Muscle of back (tissue), 11 donors: ENCODE data around the gene SCFD2. TPM values are rescaled to one million over a fixed set of nuclear protein-coding genes. Genes with fewer than 3 reads are reported as not detected.
"Not testable (repeated sequence)": the region's sequence is repeated elsewhere in the genome, so short reads cannot be mapped to it uniquely, and the experiment has no call there.

ENCODE experiments used
- DNase-seq, 3 donors: peaks; one replicate each; pipeline versions ENCODE4 v3.0.0 to v3.0.0-alpha.2; 2013
- polyA plus RNA-seq, 10 donors: library from polyadenylated mRNA; unstranded; fragments of 120-200 nt; gene quantifications; one replicate each; pipeline ENCODE4 v1.2.1, GENCODE V29; 2013; ENCODE audit not compliant: insufficient read length in 10 of 10

The SCFD2 gene
- polyA plus RNA-seq, 10 donors, result 9.9 to 13.4 (median 11.3) TPM

GRCh38 chr4:52993771-52994170 lies 372.1 kb downstream of the SCFD2 start:
- DNase-seq, result peak in 1 of 3 donors; percentile 24

DNA sequence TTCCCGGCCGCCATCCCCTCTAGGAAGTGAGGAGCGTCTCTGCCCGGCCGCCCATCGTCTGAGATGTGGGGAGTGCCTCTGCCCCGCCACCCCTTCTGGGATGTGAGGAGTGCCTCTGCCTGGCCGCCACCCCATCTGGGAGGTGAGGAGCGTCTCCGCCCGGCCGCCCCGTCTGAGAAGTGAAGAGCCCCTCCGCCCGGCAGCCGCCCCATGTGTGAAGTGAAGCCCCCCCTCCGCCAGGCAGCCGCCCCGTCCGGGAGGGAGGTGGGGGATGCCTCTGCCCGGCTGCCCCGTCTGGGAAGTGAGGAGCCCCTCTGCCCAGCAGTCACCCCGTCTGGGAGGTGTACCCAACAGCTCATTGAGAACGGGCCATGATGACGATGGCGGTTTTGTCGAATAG lies 373.3 kb downstream of the SCFD2 start:
- not testable (repeated sequence) for DNase-seq

DNA sequence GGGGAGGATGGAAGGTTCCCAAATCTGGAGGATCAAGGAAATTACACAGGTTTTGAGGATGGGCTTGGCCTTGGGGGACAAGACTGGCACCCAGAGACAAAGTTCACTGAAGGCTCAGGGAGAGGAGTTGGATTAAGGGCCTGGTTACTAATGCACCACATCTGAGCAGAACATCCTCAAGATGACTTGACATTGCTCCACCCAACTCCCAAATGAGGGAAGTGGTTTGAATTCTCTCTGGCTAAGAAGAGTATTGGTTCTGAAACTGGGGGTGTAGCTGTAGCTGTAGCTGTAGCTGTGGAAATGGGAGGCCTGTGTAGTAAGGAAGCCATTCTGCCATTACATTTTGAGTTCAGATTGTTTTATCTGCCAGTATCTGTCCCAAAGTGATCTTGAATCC lies 374.4 kb downstream of the SCFD2 start:
- DNase-seq, result no peak

- DNase-seq, result no peak
Observed at GRCh38 chr4:52990706-52991105, 375.2 kb downstream of the SCFD2 start.

GRCh38 chr4:52989865-52990264 lies 376.0 kb downstream of the SCFD2 start:
- no peak for DNase-seq

DNA sequence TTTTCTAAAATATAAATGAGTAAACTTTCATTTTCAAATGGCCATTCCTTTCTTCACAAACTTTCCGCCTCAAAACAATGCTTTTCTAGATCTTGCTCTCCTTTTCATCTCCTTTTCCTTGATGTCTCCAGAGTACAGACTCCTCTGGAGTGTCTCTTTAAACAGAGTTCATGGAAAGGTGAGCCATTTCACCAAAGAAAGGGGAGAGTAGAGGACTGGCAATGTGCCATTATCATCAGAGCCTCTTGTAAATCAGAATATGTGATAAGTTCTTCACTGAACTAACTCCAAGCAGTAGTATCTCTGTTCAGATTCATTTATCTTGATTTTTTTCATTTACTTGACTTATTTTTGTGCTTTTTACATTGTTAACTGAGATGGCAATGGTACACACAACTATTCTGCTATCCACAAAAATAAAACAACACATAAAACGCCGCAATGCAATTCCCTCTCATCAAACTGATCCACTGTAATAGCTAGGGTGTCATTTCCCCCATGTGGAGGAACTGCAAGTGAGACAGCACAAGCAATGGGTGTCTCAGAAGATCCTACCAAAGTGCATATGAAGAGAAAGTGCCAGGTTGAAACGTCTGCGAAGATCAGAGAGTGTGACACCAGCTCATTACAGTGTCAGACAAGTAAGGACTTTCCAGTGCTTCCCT lies 378.3 kb downstream of the SCFD2 start:
- DNase-seq, result no peak

- peak; percentile 62 to 84 (median 69) for DNase-seq
Observed at GRCh38 chr4:52984462-52984881, 381.4 kb downstream of the SCFD2 start.

DNA sequence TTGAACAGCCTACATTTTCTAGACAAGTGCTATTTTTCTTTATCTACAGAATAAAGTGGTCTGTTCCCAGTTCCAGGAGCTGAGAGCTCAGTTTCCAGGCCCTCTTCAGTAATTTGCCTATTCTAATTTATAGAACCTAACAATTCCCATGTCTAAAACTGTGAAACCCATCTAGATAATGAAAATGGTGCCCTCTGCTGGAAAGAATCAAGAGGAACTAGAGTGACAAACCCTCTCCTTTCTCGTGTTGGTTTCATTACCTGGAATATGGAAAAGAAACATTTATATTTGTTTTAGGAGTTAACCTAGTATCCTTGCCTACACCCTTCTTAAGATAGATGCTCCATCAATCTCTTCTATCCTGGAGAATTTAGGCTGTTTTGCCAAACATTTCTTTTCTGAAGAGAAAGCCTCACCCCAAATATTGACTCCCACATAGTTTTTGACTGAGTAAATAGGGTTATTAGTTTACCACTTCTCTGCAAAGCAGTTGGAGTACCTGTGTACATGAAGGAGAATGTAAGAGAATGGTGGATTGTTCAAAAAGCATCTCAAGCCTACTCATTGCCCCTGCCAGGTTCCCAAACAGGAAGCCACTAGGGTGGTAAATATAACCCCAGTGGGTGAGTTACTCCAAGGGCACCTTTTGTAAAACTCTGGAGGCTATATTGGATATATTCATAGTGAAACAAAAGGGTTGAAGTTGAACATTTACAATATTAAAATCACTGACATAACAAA lies 382.1 kb downstream of the SCFD2 start:
- DNase-seq, result peak; percentile 52 to 74 (median 54)

DNA sequence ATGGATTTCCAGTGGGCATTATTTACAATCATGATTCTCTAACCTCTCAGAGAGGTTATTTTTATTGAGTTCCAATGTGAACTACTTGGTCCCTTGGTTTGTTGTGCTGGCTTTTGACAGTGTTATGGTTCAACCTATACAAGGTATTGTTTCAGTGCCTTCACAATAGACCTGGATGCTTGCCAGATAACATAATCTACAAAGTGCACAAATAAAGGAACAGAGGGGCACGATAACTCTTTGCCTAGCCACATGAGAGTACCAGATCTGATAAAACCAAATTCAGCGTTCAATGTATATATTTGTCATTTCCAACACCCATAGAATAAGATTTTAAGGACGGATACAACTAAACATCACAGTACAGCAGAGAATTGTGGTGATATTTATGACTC lies 382.9 kb downstream of the SCFD2 start:
- DNase-seq, result no peak

DNA sequence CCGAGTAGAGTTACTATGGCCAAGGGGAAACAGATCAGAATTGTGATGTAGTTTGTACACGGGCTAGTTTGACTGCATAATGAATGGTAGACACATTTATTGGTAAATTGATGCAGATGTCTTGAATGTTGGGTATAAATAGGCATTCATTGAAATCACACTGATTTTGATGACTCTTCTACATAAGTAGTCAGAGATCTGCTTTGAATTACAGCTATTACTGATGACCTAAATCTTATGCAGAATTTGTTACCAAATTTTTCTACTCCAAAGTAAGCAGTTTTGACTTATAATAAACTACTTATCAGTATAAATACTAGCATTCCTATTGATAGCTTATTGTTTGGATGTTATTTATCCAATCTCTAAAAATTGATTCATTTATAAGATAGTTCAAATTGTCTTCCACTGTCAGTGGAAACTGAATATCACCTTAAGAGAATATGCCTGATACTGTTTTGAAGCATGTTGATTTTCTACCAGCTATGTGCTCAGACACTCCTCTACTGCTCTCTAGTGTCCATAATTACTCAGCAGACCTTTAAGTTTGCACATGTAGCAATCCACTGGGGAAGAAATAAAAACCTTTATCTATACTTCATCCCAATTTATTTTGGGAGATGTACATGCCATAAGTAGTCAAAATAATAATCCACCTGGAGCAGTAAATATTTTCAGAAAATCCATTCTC lies 383.5 kb downstream of the SCFD2 start:
- DNase-seq, result peak in 2 of 3 donors; percentile 66 to 83

- no peak for DNase-seq
Observed at GRCh38 chr4:52979821-52980590, 385.9 kb downstream of the SCFD2 start.

GRCh38 chr4:52979020-52979419 lies 386.8 kb downstream of the SCFD2 start:
- no peak for DNase-seq

DNA sequence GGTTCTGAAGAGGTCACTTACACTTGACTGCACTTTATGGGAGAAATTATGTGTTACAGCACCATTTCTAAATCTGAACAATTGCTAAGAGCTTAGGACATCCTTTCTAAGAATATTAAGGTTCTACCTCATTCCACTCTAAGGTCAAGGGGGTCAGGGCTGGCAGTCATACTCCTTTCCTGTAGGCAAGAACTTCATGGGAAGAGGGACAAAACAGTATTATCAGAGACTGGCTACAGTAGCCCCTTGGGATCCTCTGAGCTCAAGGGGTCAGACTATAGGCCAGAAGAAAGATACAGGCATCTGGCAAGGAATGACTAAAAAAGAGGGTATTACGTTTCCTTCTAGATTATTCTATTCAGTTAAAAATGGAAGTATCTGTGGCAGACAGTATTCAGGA lies 388.6 kb downstream of the SCFD2 start:
- no peak for DNase-seq

- DNase-seq, result no peak
Observed at GRCh38 chr4:52976523-52977230, 389.2 kb downstream of the SCFD2 start.

- DNase-seq, result no peak
Observed at GRCh38 chr4:52968691-52969090, 397.2 kb downstream of the SCFD2 start.

- DNase-seq, result no peak
Observed at GRCh38 chr4:52968241-52968640, 397.6 kb downstream of the SCFD2 start.

GRCh38 chr4:52966781-52967180 lies 399.1 kb downstream of the SCFD2 start:
- DNase-seq, result no peak

DNA sequence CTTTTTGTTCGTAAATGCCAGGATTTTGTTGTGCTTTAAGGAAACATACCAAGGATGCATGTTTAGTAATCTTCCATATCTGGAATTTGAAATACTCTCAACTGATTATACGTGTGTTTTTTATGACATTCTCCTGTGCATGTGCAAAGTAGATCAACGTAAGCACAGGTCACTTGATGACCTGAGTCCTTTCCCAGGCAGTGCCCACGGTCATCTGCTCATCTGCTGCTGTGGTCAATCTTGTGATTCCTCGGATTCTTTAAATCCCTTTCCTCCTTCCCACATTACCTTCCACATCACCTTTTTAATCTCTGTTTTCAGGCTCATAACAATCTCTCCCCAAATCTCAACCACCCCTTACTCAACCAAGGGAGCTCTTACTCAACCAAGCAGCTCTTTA lies 399.7 kb downstream of the SCFD2 start:
- no peak for DNase-seq

- no peak for DNase-seq
Observed at GRCh38 chr4:52964561-52965101, 401.2 kb downstream of the SCFD2 start.

DNA sequence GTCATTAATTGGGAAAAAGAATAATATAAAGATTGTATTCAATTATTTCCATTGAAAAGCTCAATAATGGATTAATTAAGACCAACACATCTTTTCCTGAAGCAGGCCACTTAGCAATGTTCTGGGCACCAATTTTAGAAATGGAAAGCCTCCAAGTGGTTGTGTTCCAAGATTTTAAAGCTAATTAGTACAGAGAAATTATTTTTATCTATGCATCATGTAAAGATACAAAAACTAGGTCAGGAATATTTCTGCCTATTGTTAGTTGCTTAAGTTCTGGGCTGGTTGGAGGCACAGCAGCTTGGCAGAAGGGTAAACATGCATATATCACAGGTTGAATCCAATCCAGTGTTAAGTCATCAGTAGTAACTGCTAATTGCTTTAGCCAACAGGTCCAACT lies 401.9 kb downstream of the SCFD2 start:
- no peak for DNase-seq

DNA sequence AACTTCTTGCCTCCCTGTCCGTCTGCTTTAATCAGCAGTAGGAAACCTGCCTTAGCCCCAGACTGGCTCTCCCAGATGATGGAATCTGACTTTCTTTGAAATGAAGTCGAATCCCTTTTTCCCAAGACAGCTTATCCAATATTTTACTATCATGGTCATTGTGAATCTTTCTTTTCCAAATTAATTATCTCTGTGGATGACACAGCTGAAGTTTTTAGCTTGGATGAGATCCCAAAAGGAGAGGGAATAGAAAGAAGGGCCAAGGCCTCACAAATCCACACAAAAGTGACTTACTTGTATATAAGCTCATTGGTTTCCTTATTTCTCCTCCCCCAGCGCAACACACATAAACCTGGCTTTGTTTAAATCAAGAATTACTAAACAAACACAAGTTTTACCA lies 403.1 kb downstream of the SCFD2 start:
- peak in 1 of 3 donors; percentile 64 for DNase-seq
